Measurements from ENCODE around the gene TLCD3A.
"Not testable (repeated sequence)": the region's sequence is repeated elsewhere in the genome, so short reads cannot be mapped to it uniquely, and the experiment has no call there.

The TLCD3A gene

DNA sequence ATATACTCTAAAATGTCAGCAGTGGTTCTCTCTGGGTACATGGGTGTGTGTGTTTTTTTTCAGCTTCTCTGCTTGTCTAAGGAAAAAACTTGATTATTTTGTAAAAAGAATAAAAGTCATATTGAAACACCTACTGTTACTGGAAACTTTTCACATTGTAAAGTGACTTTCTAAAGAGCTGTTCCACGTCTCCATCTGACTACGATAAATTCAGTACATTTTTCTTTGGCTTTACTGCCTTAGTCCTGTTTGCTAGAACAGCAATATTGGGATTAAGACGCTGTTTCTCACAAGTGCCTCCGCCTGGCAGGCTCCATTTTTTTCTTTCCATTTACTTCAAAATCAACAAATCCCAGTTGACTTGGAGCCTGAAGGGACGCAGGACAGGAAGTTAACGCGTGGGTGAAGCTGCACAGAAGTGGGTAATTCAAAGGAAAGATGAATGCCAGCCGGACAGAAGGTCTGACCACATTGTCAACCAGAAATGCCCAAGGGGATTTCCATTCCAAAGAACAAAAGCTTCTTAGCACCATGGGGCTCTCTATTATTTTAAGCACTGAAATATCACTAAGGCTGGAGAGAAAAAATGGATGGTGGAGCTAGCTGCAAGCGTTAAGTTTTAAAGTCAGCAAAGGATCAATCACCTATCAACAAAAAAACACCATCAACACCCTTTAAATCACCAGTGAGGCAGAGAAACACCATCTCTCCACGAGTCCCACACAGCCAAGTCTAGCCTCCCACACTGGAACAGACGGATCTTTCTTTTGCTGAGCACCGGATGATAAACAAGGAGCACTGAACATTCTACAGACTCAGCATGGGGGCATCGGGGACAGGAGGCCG lies 41.3 kb downstream of the TLCD3A start:
- Mint-ChIP-seq H3K27ac (no peak overlapping the region), H3K4me3 (no peak overlapping the region), H3K36me3 (peaks cover 63% of the 10 kb centered on the region), H3K27me3 (no peaks in the 10 kb centered on the region), H3K4me1 (peaks cover 6% of the 10 kb centered on the region), H3K9me3 (no peaks in the 10 kb centered on the region)
- DNase-seq: no peak
- CTCF ChIA-PET: interaction anchor here (0.6 kb wide), 1 partner anchor 20 kb away, joined by 3 read pairs; no protein-coding TSS in a partner anchor

DNA sequence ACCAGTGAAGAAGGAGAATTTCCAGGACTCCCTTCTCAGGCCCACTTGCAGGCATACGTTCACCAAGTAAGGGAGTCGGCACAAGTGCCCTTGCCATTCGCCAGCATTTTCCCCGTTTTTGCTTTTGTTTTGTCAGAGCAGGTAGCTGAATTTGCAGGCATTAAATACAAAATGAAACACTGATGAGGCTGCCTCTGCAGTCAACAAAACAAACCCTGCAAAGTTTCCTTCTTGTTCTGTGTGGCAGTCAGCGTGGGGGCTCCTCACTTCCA lies 41.9 kb downstream of the TLCD3A start:
- H3K4me3 Mint-ChIP-seq: no peak overlapping the region
- no peak for DNase-seq
- H3K36me3 Mint-ChIP-seq: peaks cover 63% of the 10 kb centered on the region

DNA sequence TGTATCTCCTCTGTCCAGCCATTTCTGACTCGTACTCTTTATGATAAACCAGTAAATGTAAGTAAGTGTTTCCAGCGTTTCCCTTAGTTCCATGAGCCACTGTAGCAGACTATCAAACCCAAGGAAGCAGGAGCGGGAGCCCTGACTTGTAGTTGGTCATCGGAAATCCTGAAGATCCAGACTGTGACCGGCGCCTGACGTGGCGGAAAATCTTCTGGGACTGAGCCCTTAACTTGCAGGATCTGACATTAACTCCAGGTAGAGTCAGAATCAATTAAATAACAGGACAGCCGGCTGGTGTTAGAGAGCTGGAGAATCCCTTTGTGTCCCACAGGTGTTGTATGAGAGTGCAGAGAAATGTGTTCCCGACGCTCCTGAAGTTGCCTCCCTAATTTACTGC lies 45.7 kb downstream of the TLCD3A start:
- no peak overlapping the region for H3K4me3 Mint-ChIP-seq
- DNase-seq: no peak
- no peaks in the 10 kb centered on the region for H3K27me3 Mint-ChIP-seq
- peaks cover 48% of the 10 kb centered on the region for H3K36me3 Mint-ChIP-seq
- peaks cover 27% of the 10 kb centered on the region for H3K4me1 Mint-ChIP-seq
- H3K27ac Mint-ChIP-seq: no peak overlapping the region
- no peaks in the 10 kb centered on the region for H3K9me3 Mint-ChIP-seq
- CTCF ChIA-PET: no interaction called here

More for the DNA sequence above, 41.9 kb downstream of the TLCD3A start:
- Mint-ChIP-seq H3K27me3 (no peaks in the 10 kb centered on the region), H3K9me3 (no peaks in the 10 kb centered on the region), H3K27ac (no peak overlapping the region), H3K4me1 (peaks cover 6% of the 10 kb centered on the region)
- CTCF ChIA-PET: interaction anchor here (0.6 kb wide), 1 partner anchor 21 kb away, joined by 3 read pairs; no protein-coding TSS in a partner anchor

DNA sequence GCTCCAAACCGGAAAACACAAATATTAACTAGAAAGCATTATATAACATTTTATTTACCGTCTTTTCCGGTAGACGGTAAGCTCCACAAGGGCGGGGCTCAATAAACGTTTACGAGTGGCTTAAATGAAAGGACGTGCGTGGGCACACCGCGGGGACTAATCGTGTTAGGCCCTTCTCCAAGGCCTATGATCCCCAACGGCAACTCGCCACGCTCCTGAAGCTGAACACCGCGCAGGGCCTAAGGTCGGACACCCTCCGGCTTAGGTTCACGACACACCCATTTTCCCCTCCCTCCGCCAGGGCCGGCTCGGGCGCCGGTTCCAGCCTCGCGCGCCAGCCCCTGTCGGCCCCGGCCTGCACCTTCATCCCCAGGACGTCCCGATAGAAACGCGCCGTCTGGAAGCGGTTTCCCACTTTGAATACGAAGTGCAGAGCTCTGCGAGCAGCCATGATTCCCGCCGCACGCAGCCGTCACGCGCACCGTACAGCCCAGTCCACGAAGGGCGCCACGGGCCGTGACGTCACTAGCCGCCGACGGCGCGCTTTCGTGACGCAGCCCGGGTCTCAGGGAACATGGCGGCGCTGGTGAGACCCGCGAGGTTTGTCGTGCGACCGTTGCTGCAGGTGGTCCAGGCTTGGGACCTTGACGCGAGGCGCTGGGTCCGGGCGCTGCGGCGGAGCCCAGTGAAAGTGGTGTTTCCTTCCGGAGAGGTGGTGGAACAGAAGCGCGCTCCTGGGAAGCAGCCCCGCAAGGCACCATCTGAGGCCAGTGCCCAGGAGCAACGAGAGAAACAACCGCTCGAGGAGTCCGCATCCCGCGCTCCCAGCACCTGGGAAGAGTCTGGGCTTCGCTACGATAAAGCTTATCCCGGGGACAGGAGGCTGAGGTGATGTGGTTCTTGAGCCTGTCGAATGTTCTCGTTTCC lies 49.7 kb downstream of the TLCD3A start, which contains the start of the genes GLOD4 and MRM3:
TSS of gene GLOD4 (minus strand) at position 476 of the 927 bp plus-strand sequence. CDS start at position 451, 25 bp downstream.
TSS of gene MRM3 (plus strand) at position 549 of the 927 bp plus-strand sequence. CDS start at position 575, 26 bp downstream.
- Mint-ChIP-seq H3K27ac (peak within 1 kb of the TSS; percentile 95), H3K9me3 (no peaks in the 10 kb centered on the region), H3K27me3 (no peaks in the 10 kb centered on the region), H3K4me1 (peaks cover 39% of the 10 kb centered on the region), H3K4me3 (peak within 1 kb of the TSS; percentile 97), H3K36me3 (peaks cover 20% of the 10 kb centered on the region)
- CTCF ChIA-PET: interaction anchor here (1.1 to 1.7 kb wide), 5 partner anchors 29 to 370 kb away, joined by 3 to 7 read pairs (median 4); partner anchors contain the start of gene TIMM22
- DNase-seq: peak; percentile 96

DNA sequence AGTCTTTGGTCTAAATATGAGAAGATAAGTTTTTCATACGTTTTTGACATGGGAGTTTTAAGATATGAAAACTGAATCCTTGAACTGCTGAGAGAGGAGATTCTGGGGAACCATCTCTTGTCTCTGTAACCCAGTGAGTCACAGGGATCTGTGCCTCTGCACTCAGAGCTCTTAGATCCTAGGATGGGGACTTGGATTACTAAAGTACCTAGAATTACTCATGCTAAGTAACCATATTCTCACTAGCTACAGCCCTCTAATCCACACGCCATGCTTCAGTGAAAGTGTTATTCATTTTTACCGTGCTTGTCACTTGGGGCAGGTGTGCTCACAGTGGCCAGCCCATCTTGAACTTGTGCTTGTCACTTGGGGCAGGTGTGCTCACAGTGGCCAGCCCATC lies 51.7 kb downstream of the TLCD3A start:
- Mint-ChIP-seq H3K4me1 (peaks cover 39% of the 10 kb centered on the region), H3K36me3 (peaks cover 12% of the 10 kb centered on the region), H3K27ac (no peak overlapping the region), H3K27me3 (no peaks in the 10 kb centered on the region), H3K9me3 (no peaks in the 10 kb centered on the region), H3K4me3 (peak overlapping the region; percentile 54)
- CTCF ChIA-PET: no interaction called here
- DNase-seq: no peak

DNA sequence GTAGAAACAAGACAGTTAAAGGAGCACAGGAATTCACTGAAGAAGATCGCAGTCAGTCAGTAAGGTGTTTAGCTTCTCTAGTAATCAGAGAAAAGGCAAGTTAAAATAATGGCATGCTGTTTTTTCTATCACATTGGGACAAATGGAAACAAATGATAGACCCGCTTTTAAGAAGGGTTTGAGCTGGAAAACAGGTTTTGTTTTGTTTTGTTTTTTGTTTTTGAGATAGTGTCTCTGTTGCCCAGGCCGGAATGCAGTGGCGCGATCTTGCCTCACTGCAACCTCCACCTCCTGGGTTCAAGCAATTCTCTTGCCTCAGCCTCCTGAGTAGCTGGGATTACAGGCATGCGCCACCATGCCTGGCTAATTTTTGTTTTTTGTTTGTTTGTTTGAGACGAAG lies 53.5 kb downstream of the TLCD3A start:
- H3K4me3 Mint-ChIP-seq, H3K9me3 Mint-ChIP-seq, DNase-seq, CTCF ChIA-PET, H3K27me3 Mint-ChIP-seq, H3K27ac Mint-ChIP-seq: not testable (repeated sequence)
- H3K36me3 Mint-ChIP-seq: peaks cover 14% of the 10 kb centered on the region
- peaks cover 35% of the 10 kb centered on the region for H3K4me1 Mint-ChIP-seq

DNA sequence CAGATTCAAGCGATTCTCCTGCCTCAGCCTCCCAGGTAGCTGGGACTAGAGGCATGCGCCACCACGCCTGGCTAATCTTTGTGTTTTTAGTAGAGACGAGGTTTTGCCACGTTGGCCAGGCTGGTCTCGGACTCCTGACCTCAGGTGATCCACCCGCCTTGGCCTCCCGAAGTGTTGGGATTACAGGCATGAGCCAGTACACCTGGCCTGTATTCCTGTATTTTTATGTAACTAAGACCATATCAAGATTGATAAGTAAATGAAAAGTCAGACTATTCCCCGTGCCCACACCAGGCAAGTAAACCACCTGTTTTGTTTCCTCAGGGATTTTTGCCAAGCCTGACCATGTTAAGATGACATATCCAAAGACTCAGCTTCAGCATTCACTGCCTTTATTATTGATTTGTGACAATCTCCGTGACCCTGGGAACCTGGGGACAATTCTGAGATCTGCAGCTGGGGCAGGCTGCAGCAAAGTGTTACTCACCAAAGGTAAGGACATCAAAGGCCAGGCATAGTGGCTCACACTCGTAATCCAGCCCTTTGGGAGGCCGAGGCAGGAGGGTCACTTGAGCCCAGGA lies 55.3 kb downstream of the TLCD3A start:
- Mint-ChIP-seq H3K27ac (no peak overlapping the region), H3K27me3 (no peaks in the 10 kb centered on the region)

DNA sequence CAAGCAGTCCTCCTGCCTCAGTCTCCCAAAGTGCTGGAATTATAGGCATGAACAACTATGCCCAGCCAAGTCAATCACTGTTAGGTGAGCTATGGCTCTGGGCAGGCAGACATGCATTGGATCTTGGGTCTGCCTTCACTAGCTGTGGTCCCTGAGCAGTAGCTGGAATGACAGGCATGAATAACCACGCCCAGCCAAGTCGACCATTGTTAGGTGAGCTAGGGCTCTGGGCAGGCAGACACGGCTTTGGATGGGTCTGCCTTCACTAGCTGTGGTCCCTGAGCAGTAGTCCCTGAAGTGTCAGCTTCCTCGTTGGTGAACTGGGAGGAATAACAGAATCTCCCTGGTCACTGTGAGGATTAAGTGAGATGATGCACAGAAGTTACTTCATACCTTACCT lies 56.2 kb downstream of the TLCD3A start:
- no peak overlapping the region for H3K4me3 Mint-ChIP-seq
- DNase-seq: no peak
- no peaks in the 10 kb centered on the region for H3K27me3 Mint-ChIP-seq
- H3K4me1 Mint-ChIP-seq: peaks cover 14% of the 10 kb centered on the region
- no peak overlapping the region for H3K27ac Mint-ChIP-seq
- peaks cover 25% of the 10 kb centered on the region for H3K36me3 Mint-ChIP-seq
- CTCF ChIA-PET: interaction anchor here (0.8 to 1.9 kb wide), 2 partner anchors 192 to 212 kb away, joined by 3 to 6 read pairs; no protein-coding TSS in a partner anchor
- H3K9me3 Mint-ChIP-seq: no peaks in the 10 kb centered on the region

More for the DNA sequence above, 55.3 kb downstream of the TLCD3A start:
- DNase-seq: no peak
- Mint-ChIP-seq H3K4me3 (no peak overlapping the region), H3K9me3 (no peaks in the 10 kb centered on the region), H3K4me1 (peaks cover 22% of the 10 kb centered on the region), H3K36me3 (peaks cover 24% of the 10 kb centered on the region)
- CTCF ChIA-PET: interaction anchor here (1.9 kb wide), 1 partner anchor 193 kb away, joined by 6 read pairs; no protein-coding TSS in a partner anchor

DNA sequence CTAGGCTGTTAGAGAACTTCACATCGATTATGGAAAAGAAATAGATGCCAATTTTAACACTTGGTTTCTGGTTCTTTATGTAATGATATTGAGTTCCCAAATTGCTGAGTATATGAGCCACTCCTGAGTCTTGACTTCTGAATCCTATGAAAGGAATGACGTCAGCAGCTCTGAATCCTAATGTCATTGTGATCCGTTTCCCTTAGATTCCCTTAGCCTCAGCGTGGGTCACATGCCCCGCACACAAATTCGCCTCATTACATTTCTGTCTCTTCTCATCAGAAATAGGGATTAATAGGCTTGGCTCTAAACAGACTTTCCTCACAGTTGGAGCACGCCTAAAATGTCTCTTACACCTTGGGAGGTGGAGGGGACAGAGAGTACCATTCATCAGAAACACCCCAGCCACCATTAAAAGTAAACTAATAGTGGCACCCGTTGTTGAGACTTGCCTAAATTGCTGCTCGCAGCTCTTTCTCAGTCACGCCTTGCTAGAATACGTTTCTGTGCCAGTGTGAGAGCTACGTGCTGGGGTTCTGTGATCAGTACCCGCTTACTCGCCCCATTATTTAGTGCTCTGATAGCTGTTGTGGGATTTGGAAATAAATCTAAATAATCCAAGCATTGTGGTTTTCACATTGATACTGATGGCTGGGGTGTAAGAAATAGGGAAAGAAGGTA lies 56.9 kb downstream of the TLCD3A start:
- CTCF ChIA-PET: interaction anchor here (1.9 kb wide), 1 partner anchor 192 kb away, joined by 6 read pairs; no protein-coding TSS in a partner anchor
- Mint-ChIP-seq H3K27ac (no peak overlapping the region), H3K9me3 (no peaks in the 10 kb centered on the region), H3K4me1 (peaks cover 7% of the 10 kb centered on the region), H3K36me3 (peaks cover 25% of the 10 kb centered on the region), H3K27me3 (no peaks in the 10 kb centered on the region), H3K4me3 (no peak overlapping the region)
- no peak for DNase-seq

DNA sequence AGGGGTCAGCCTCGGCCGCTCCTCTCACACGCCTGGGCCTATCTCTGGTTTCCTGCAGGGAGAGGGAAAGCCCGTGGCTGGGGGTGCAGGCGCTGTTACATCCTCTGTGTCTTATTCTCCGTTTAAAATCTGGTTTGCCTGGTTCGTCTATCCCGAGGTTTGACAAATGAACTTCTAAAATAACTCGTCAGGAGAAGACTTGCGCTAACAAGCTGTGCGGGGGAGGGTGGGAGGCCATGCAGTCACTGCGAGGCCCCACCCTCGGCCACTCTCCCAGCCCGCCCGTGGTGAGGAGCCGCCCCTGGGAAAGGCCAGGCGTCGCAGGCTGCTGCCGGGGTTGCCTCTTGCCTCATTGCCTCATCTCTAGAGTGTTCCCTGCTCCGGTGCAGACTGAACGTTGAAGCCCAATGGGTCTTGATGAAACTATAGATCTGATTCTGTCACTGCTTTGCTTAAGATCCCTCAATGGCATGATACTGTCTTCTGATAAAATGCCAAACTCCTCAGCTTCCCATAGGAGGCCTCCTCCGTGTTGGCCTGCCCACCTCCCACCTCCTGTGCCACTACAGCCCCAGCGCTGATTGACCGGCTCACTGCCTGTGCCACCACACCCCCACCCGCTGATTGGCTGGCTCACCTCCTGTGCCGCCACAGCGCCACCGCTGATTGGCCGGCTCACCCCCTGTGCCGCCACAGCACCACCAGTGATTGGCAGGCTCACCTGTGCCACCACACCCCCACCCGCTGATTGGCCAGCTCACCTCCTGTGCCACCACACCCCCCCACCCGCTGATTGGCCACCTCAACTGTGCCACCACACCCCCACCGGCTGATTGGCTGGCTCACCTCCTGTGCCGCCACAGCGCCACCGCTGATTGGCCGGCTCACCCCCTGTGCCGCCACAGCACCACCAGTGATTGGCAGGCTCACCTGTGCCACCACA lies 57.8 kb downstream of the TLCD3A start:
- H3K27ac Mint-ChIP-seq, H3K9me3 Mint-ChIP-seq, H3K4me1 Mint-ChIP-seq, H3K4me3 Mint-ChIP-seq, H3K27me3 Mint-ChIP-seq, CTCF ChIA-PET, DNase-seq: not testable (repeated sequence)
- peaks cover 25% of the 10 kb centered on the region for H3K36me3 Mint-ChIP-seq

DNA sequence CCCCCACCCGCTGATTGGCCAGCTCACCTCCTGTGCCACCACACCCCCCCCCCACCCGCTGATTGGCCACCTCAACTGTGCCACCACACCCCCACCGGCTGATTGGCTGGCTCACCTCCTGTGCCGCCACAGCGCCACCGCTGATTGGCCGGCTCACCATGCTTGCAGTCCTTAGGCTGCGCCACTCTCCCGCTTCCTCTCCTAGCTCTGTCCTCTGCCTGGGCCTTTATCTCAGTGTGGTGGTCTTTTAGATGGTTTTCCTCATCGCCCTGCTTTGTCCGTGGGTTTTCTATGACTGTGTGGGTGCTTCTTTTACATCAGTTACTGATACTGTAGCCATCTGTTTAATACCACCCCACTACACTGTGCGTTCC lies 58.5 kb downstream of the TLCD3A start:
- not testable (repeated sequence) for DNase-seq, H3K4me3 Mint-ChIP-seq, H3K4me1 Mint-ChIP-seq, H3K27me3 Mint-ChIP-seq, H3K9me3 Mint-ChIP-seq
- CTCF ChIA-PET: interaction anchor here (1.8 kb wide), 1 partner anchor 206 kb away, joined by 7 read pairs; the partner anchor contains the start of gene TIMM22
- peak overlapping the region; percentile 67 for H3K27ac Mint-ChIP-seq
- peaks cover 25% of the 10 kb centered on the region for H3K36me3 Mint-ChIP-seq

DNA sequence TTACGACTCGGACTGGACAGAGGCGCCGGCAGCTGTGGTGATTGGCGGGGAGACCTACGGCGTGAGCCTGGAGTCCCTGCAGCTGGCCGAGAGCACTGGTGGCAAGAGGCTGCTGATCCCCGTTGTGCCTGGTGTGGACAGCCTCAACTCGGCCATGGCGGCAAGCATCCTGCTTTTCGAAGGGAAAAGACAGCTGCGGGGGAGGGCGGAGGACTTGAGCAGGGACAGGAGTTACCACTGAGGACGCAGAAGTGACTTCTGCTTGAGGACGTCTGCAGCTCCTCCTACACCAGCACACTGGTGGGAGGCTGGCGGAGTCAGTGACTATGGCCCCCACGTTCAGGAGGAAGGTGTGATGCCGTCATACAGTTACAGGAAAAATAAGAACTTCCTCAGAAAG lies 59.4 kb downstream of the TLCD3A start:
- Mint-ChIP-seq H3K36me3 (peaks cover 23% of the 10 kb centered on the region), H3K27me3 (no peaks in the 10 kb centered on the region), H3K4me3 (no peak overlapping the region), H3K4me1 (peaks cover 7% of the 10 kb centered on the region), H3K9me3 (no peaks in the 10 kb centered on the region), H3K27ac (no peak overlapping the region)
- CTCF ChIA-PET: interaction anchor here (1.8 kb wide), 1 partner anchor 205 kb away, joined by 7 read pairs; the partner anchor contains the start of gene TIMM22
- DNase-seq: no peak

Data from activated naive CD4-positive, alpha-beta T cell treated with anti-CD3 and anti-CD28 coated beads, Interleukin-2, amount 10 ng/mL, durations not matched to agents 7 days and 5 days (primary cell).